GDM1 (cell line): ENCODE measurements around the gene CELF2.

ENCODE experiments used
- DNase-seq: peaks from one replicate; lab custom pipeline; 2025; lab: John Stamatoyannopoulos, UW

CELF2 gene

GRCh38 chr10:11223081-11223480 is 205.4 kb downstream of the CELF2 start:
- no peak for DNase-seq

- no peak for DNase-seq
These were observed 206.0 kb downstream of the CELF2 start for GRCh38 chr10:11223507-11224140.

GRCh38 chr10:11224321-11224720 is 206.6 kb downstream of the CELF2 start:
- no peak for DNase-seq

GRCh38 chr10:11224792-11225416 is 207.2 kb downstream of the CELF2 start:
- DNase-seq = no peak

GRCh38 chr10:11225935-11226334 is 208.3 kb downstream of the CELF2 start:
- DNase-seq = no peak

GRCh38 chr10:11227103-11227502 is 209.4 kb downstream of the CELF2 start:
- no peak for DNase-seq

GRCh38 chr10:11229893-11230292 is 212.2 kb downstream of the CELF2 start:
- no peak for DNase-seq

GRCh38 chr10:11230498-11231167 is 213.0 kb downstream of the CELF2 start:
- no peak for DNase-seq

- no peak for DNase-seq
These were observed 213.6 kb downstream of the CELF2 start for GRCh38 chr10:11231285-11231684.

- no peak for DNase-seq
These were observed 214.7 kb downstream of the CELF2 start for GRCh38 chr10:11232222-11232961.

- no peak for DNase-seq
These were observed 217.3 kb downstream of the CELF2 start for GRCh38 chr10:11234857-11235531.

- DNase-seq = no peak
These were observed 218.1 kb downstream of the CELF2 start for GRCh38 chr10:11235771-11236170.

- DNase-seq = no peak
These were observed 218.6 kb downstream of the CELF2 start for GRCh38 chr10:11236234-11236633.

- no peak for DNase-seq
These were observed 219.9 kb downstream of the CELF2 start for GRCh38 chr10:11237571-11237970.

GRCh38 chr10:11238893-11239292 is 221.2 kb downstream of the CELF2 start:
- DNase-seq = no peak

- DNase-seq = no peak
These were observed 223.0 kb downstream of the CELF2 start for GRCh38 chr10:11240641-11241040.

GRCh38 chr10:11242443-11243387 is 225.0 kb downstream of the CELF2 start:
- no peak for DNase-seq

- no peak for DNase-seq
These were observed 226.0 kb downstream of the CELF2 start for GRCh38 chr10:11243425-11244222.

GRCh38 chr10:11245095-11245479 is 227.4 kb downstream of the CELF2 start:
- no peak for DNase-seq

GRCh38 chr10:11245510-11245909 is 227.8 kb downstream of the CELF2 start:
- no peak for DNase-seq
